GM19372 (cell line): ENCODE results near the gene PADI2.

Experiments used
- ATAC-seq: cut with Tn5 transposase; IDR thresholded peaks from one replicate; pipeline ENCODE4 v1.9.1; 2021; ENCODE audit warnings: mild to moderate bottlenecking, low read depth, moderate library complexity; ENCODE audit not compliant: unreplicated experiment

The PADI2 gene

DNA sequence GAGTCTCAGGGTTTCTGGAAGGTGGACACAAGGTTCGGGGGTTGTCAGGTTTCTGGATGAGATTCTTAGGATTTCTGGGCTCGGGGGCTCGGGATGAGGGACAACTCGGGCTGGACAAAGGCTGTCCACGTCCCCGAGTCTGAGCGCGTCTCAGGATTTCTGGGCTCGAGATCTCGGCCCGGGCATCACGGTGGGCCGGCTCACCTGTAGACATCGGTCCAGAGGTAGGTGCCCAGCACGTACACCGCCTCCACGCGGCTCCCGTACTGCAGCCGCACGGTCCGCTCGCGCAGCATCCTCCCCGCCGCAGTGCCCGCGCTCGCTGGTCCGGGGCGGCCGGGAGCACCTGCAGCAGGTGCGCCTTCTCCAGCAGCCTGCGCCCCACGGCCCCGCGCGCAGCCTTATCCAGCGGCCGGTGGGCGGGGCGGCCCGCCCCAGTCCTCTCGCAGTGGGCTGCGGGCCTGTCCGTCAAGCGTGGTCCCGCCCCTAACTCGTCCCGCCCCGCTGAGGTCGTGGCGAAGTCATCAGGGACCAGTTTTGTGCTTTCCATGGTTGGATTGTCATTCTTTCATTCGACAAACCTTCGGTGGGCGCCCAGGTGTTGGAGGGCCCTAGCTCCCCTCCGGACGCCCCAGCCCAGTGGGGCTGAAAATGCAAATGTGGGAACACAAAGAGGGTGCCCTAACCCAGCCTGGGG is at the start of gene PADI2:
TSS of gene PADI2 (minus strand) at position 376 of the 697 bp plus-strand sequence. CDS start at position 296, 80 bp downstream.
- no peak for ATAC-seq

DNA sequence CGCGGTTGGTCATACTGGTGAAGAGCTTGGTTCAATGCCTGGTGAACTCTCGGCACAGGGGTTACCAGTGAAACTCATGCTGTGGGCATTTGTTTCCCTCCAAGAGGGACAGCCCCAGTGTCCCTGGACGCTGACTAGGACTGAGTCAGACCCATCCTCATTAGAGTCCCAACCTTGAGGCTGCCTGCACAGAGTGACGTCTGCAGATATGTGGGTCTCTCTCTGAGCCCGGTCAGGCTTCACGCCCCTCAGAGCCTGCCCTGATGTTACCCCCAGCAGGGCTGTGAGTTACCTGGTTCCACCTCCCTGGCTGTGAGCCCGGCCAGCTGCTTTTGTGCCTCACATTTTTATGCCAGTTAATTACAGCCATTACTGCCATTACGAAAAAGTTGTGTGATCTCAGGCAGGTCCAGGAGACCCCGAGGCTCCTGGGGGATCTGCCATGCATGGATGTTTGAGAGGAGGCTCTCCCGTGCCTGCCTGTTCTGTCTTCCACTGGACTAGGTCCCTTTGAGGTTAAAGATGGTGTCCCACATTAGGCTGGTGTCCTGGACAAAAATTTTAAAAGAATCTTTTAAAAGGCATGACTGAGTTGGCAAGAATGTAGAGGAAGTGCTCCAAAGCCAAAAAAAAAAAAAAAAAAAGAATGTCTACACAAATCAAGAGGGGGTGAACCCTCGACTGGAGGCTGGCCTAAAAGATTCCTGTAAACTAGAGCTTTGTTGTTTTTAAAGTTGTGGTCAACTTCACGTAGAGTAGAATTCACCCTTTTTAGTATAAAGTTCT is 49.0 kb upstream of the PADI2 start:
- ATAC-seq: no peak

DNA sequence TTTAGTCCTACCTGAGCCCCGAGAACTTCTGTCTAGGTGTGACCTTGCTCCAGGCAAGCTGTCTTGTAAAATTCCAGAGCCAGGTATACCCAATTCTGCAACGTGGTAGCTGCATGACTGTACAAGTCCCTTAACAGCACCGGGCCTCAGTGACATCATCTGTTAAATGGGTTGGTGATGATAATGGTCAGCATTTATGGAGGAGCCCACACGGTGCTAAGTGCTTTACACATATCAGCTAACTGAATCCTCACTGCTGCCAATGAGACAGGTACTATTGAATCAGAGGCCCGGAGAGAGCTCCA is 48.5 kb upstream of the PADI2 start:
- ATAC-seq: no peak

- no peak for ATAC-seq
These were observed 48.0 kb upstream of the PADI2 start for GRCh38 chr1:17167041-17167785.

- no peak for ATAC-seq
These were observed 46.6 kb upstream of the PADI2 start for GRCh38 chr1:17165823-17166222.

- no peak for ATAC-seq
These were observed 44.8 kb upstream of the PADI2 start for GRCh38 chr1:17163789-17164666.

DNA sequence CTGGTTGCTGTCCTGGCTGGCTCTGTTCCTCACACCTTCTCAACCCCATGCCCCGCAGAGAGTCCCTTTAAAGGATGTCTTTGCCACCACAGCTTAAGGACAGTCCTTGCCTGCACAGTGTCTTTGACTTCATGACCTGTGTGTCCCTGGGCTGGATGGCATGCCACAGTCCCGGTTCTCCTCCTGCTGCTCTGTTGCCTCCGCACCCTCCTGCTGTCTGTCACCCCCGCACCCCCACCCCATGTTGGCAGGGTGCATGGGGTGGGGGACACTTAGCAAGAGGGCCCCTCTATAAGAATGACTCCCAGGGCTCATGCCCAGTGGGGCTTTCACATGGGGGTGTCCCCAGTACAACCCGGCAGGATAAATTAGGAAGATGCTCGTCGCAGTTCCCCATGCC is 44.1 kb upstream of the PADI2 start:
- ATAC-seq: no peak

DNA sequence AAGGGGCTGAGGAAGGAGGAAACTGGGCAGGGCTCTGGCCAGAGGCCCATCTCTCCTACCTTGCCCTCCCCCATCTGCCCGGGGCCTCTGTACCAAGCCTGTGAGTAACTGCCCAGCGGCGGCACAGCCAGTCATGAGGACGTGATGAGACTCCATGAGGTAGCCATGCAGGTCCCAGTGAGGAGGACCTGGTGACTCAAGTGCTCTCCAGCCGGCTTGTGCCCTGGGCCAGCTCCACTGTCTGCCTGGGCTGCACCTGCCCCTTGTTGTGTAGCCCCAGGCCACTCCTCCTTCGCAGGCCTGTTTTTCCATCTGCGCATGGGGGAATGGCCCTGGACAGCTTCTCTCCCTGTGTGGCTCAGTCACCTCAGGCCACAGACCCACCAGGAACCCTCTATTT is 43.7 kb upstream of the PADI2 start:
- ATAC-seq: no peak

GRCh38 chr1:17161926-17162800 is 42.9 kb upstream of the PADI2 start:
- ATAC-seq: no peak

DNA sequence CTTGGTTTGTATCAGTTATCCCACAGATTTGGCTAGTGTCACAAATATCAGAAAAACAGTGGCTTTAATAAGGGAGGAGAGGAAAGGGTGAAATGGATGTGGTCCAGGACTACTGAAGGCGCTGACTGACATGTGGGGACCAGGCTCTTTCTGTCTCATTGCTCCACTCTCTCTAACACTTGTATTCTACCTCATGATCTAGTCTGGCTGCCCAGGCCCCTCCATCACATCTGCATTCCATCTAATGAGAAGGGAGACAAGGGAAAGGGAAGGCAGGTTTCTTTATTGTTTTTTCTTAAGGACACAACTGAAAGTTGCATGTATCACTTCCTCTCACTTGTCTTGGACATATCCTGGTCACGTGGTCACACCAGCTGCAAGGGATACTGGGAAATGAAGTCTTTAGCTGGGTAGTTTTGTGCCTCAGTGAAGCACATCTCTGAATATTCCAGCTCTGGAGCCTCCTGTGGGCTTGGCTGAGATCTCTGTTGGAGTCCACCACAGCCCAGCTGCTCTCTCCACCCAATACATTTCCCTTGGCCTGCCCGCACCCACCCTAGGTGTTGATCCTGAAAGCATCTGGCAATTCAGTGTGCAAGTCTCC is 42.0 kb upstream of the PADI2 start:
- no peak for ATAC-seq

DNA sequence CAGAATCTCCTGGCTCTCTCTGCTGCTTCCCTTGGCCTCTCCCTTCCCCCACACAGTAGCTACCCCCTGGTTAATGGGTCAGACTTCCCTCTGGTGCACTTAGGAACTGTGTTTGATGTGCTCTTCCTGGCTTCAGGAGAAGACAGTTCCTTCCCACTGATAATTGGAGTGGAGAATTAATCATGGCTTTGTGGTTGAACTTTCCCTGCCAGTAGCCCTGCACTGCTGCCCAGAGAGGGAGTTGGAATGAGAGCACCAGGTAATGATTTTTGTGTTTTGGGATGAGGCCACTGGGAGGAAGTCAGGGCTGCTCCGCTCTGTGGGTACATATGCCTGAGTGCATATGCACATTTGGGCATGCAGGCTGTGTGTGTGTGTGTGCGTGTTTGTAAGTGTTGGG is 39.7 kb upstream of the PADI2 start:
- ATAC-seq: no peak

DNA sequence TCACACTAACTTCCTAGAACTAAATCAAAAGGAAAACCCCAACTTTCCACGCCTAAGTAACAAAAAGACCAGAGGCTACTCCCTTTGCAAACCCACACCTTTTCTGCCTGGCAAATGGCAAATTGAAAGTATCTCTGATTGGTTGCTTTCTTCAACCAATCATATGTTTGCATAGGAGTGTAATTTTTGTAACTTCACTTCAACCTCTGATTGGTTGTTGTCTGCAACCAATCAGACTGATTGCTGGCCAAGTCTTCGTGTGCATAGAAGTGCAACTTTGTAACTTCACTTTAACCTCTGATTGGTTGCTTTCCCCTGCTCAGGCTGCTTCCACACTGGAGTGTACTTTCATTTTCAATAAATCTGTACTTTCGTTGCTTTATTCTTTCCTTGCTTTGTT is 36.9 kb upstream of the PADI2 start:
- ATAC-seq: no peak

DNA sequence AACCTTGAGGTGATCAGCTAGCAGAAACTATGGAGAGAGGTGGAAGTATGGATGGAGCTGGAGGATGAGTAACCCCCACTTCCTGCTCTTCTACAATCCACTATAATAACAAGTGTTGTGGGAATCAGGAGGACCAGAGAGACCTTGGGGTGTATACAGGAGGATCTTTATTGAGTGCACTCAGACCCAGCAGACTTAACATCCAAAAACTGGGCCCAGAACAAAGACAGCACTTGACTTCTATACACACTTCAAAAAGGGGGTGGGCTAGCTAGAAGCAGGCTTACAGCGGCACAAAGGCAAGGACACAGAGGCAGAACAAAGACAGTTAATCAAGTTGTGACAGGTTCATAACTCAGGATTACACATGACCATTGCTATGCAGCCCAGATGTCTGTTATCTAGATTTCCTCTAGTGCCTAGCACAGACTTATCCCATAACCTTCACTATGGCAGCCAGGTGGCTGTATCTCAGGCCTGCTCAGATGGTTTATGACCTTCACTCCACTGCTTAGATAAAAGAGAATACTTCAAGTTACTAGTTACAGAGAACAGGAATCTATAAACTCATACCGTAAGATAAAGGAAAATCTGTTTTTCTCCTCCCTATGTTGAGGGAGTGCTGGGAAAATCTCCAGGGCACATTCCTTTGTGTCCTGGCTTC is 36.1 kb upstream of the PADI2 start:
- ATAC-seq: no peak

DNA sequence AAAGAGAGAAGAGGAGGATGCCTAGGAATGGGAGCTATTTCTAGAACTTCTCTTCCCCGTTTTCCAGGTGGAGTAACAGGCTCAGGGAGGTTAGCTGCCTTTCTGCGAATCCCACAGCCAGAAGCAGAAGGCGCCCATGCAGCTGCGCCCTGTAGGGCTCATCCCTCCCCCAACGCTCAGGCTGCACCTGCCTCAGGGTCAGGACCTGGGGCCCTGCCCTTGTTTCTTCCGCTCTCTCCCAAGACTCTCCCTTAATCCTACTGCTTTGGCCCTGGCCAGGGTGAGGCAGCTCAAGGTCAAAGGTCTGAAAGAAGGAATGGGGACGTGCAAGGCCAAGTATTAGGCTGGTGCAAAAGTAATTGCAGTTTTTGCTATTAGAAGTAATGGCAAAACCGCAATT is 30.5 kb upstream of the PADI2 start:
- no peak for ATAC-seq

DNA sequence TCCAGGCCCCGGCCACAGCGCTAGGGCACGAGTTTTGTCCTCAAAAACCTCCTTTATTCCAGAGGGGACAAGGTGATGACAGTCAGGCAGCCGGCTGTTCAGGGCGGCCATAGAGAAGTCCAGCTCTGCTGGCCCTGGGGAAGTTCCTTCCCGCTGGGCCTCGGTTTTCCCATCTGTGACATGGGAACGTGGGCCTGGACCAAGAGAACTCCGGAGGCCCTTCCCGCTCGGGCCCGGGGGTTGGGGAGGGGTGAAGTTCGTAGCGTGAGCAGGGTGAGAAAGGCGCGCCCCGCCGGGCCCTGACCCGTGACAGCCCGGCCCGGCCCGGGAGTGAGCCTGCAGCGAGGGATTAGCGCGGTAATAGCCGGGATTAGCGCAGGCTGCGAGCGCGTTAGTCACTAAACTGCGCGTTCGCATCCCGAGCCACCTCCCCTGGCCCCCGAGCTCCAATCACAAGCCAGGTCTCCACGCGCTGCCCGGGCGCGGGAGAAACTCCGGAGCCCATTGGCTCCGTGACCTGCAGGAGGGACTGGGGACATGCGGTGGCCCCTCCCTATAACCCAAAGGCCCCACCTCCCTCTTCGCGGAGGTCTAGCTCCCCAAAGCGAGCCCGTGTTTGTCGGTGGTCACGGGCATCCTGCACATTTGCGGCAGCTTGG is 29.8 kb upstream of the PADI2 start:
- ATAC-seq: no peak

- ATAC-seq: no peak
These were observed 26.4 kb upstream of the PADI2 start for GRCh38 chr1:17145648-17146047.

DNA sequence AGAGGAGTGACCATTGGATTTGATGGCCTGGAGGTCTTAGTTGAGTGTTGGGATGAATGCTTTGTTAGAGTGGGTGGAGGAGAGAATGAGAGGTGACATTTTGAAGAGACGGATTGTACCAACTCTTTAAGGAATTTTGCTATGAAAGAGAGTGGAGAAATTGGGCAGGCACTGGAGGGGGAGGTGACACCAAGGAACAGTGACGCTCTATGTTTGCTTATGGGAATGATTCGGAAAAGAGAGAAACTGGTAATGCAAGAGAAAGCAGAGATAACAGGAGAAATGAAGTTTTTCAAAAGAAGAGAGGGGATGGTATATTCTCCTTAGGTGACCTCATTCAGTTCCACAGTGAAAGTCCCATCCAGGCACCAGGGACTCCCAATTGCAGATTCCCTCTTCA is 24.5 kb upstream of the PADI2 start:
- ATAC-seq: no peak
